Skeletal muscle tissue (tissue), 4 donors: Measurements from ENCODE around the gene HEXD. TPM values are rescaled to one million over a fixed set of nuclear protein-coding genes. Genes with fewer than 3 reads are reported as not detected.
"Not testable (repeated sequence)": the region's sequence is repeated elsewhere in the genome, so short reads cannot be mapped to it uniquely, and the experiment has no call there.

ENCODE experiments used
- H3K27ac ChIP-seq: one replicate; pipeline ENCODE4 v1.7.0; 2013; ENCODE audit warnings: mild to moderate bottlenecking, low read depth, low read length, inconsistent platforms
- H3K27me3 ChIP-seq, 3 donors: one replicate each; pipeline ENCODE4 v1.7.0; 2013; ENCODE audit warnings: low read length in 3 of 3; ENCODE audit not compliant: control insufficient read depth in 3 of 3, insufficient read depth in 3 of 3
- H3K36me3 ChIP-seq, 3 donors: one replicate each; pipeline ENCODE4 v1.7.0; 2013; ENCODE audit warnings: low read length in 3 of 3; ENCODE audit not compliant: control insufficient read depth in 3 of 3, insufficient read depth in 3 of 3
- H3K4me1 ChIP-seq, 3 donors: one replicate each; pipeline ENCODE4 v1.7.0; 2013; ENCODE audit warnings: low read length in 3 of 3, mild to moderate bottlenecking in 3 of 3; ENCODE audit not compliant: control insufficient read depth in 3 of 3, insufficient read depth in 3 of 3
- H3K4me3 ChIP-seq, 3 donors: one replicate each; pipeline ENCODE4 v1.7.0; 2013; ENCODE audit warnings: low read length in 3 of 3
- H3K9ac ChIP-seq, 3 donors: one replicate each; pipeline ENCODE4 v1.7.0; 2013; ENCODE audit warnings: low read length in 3 of 3, mild to moderate bottlenecking in 3 of 3, moderate library complexity in 2 of 3, low read depth in 1 of 3
- H3K9me3 ChIP-seq, 3 donors: one replicate each; pipeline ENCODE4 v1.7.0; 2013; ENCODE audit warnings: low read length in 3 of 3; ENCODE audit not compliant: control insufficient read depth in 3 of 3
- total RNA-seq: library from RNA; depleted of rRNA; stranded (reverse); fragments of >200 nt; gene quantifications from one replicate; pipeline ENCODE4 v1.2.3, GENCODE V29; 2014
- donor health status: Osteomylitis.

The HEXD gene
- total RNA-seq, 1 donor from 2014 or later, result 11.5 TPM

GRCh38 chr17:82405051-82405450 is 13.1 kb upstream of the HEXD start:
- Histone ChIP-seq H3K9me3 (no peaks in the 10 kb centered on the region), H3K36me3 (peaks cover 17 to 24% (median 24%) of the 10 kb centered on the region in 3 donors)

GRCh38 chr17:82406131-82406671 is 11.9 kb upstream of the HEXD start:
- Histone ChIP-seq H3K4me1 (peaks cover 4 to 15% (median 11%) of the 10 kb centered on the region in 3 donors), H3K36me3 (peaks cover 17 to 24% (median 24%) of the 10 kb centered on the region in 3 donors), H3K9me3 (no peaks in the 10 kb centered on the region), H3K27me3 (no peaks in the 10 kb centered on the region), H3K9ac (no peak overlapping the region), H3K27ac (no peak overlapping the region), H3K4me3 (no peak overlapping the region)

More at GRCh38 chr17:82405051-82405450, 13.1 kb upstream of the HEXD start:
- Histone ChIP-seq H3K4me3 (no peak overlapping the region), H3K27me3 (no peaks in the 10 kb centered on the region), H3K27ac (no peak overlapping the region), H3K9ac (no peak overlapping the region), H3K4me1 (peaks cover 6 to 18% (median 17%) of the 10 kb centered on the region in 3 donors)

GRCh38 chr17:82407255-82407654 is 10.9 kb upstream of the HEXD start:
- Histone ChIP-seq H3K36me3 (peaks cover 18 to 26% (median 24%) of the 10 kb centered on the region in 3 donors), H3K4me1 (peaks cover 4 to 15% (median 13%) of the 10 kb centered on the region in 3 donors), H3K27ac (peak overlapping the region; percentile 69), H3K9me3 (no peaks in the 10 kb centered on the region), H3K9ac (no peak overlapping the region), H3K27me3 (no peaks in the 10 kb centered on the region), H3K4me3 (peak overlapping the region in 1 of 3 donors; percentile 49)

- no peak overlapping the region for H3K9ac ChIP-seq
- no peak overlapping the region for H3K27ac ChIP-seq
- no peaks in the 10 kb centered on the region for H3K27me3 ChIP-seq
- H3K9me3 ChIP-seq, result no peaks in the 10 kb centered on the region
- H3K36me3 ChIP-seq, result peaks cover 14 to 24% (median 23%) of the 10 kb centered on the region in 3 donors
- no peak overlapping the region for H3K4me3 ChIP-seq
- peaks cover 4 to 15% (median 13%) of the 10 kb centered on the region in 3 donors for H3K4me1 ChIP-seq
Measured at GRCh38 chr17:82408288-82408937, 9.7 kb upstream of the HEXD start.

- Histone ChIP-seq H3K9me3 (no peaks in the 10 kb centered on the region), H3K36me3 (peaks cover 9 to 19% (median 18%) of the 10 kb centered on the region in 3 donors), H3K4me1 (peaks cover 4 to 15% (median 13%) of the 10 kb centered on the region in 3 donors), H3K27ac (no peak overlapping the region), H3K27me3 (no peaks in the 10 kb centered on the region), H3K9ac (no peak overlapping the region), H3K4me3 (no peak overlapping the region)
Measured at GRCh38 chr17:82408938-82409318, 9.2 kb upstream of the HEXD start.

- Histone ChIP-seq H3K4me1 (peaks cover 4 to 15% (median 13%) of the 10 kb centered on the region in 3 donors), H3K9me3 (no peaks in the 10 kb centered on the region), H3K36me3 (peaks cover 9 to 15% (median 14%) of the 10 kb centered on the region in 3 donors), H3K27ac (no peak overlapping the region), H3K4me3 (no peak overlapping the region), H3K9ac (no peak overlapping the region), H3K27me3 (no peaks in the 10 kb centered on the region)
Measured at GRCh38 chr17:82410014-82410716, 8.0 kb upstream of the HEXD start.

GRCh38 chr17:82411396-82412053 is 6.6 kb upstream of the HEXD start:
- H3K9me3 ChIP-seq, result no peaks in the 10 kb centered on the region

GRCh38 chr17:82412081-82412480 is 6.1 kb upstream of the HEXD start:
- not testable (repeated sequence) for H3K9ac ChIP-seq, H3K27me3 ChIP-seq, H3K27ac ChIP-seq, H3K9me3 ChIP-seq, H3K4me3 ChIP-seq
- Histone ChIP-seq H3K4me1 (peaks cover 4 to 10% (median 9%) of the 10 kb centered on the region in 3 donors), H3K36me3 (peaks cover 9 to 13% (median 10%) of the 10 kb centered on the region in 3 donors)

More at GRCh38 chr17:82411396-82412053, 6.6 kb upstream of the HEXD start:
- Histone ChIP-seq H3K9ac (no peak overlapping the region), H3K4me3 (no peak overlapping the region), H3K27ac (no peak overlapping the region), H3K4me1 (peaks cover 4 to 13% (median 10%) of the 10 kb centered on the region in 3 donors), H3K27me3 (no peaks in the 10 kb centered on the region), H3K36me3 (peaks cover 9 to 13% (median 10%) of the 10 kb centered on the region in 3 donors)

- Histone ChIP-seq H3K27me3 (no peaks in the 10 kb centered on the region), H3K36me3 (peaks cover 9 to 13% (median 10%) of the 10 kb centered on the region in 3 donors), H3K9ac (no peak overlapping the region), H3K4me1 (peaks cover 3 to 6% (median 5%) of the 10 kb centered on the region in 3 donors), H3K27ac (no peak overlapping the region), H3K9me3 (no peaks in the 10 kb centered on the region), H3K4me3 (no peak overlapping the region)
Measured at GRCh38 chr17:82412535-82413520, 5.3 kb upstream of the HEXD start.
